AG08395 (cell line): ENCODE results near the gene MACROD2.
A peak's percentile ranks its signal among the peaks of the same experiment; 100 is the strongest.
"Not testable (repeated sequence)": the region's sequence is repeated elsewhere in the genome, so short reads cannot be mapped to it uniquely, and the experiment has no call there.

Experiments
- DNase-seq: peaks from one replicate; pipeline ENCODE4 v3.0.0; 2012; ENCODE audit warnings: mixed read lengths, low spot score

MACROD2 gene

GRCh38 chr20:15523400-15523799 lies 1528.1 kb downstream of the MACROD2 start:
- no peak for DNase-seq

- peak; percentile 3 for DNase-seq
Observed at GRCh38 chr20:15528391-15529111, 1533.2 kb downstream of the MACROD2 start.

- no peak for DNase-seq
Observed at GRCh38 chr20:15535863-15536262, 1540.5 kb downstream of the MACROD2 start.

- not testable (repeated sequence) for DNase-seq
Observed at GRCh38 chr20:15537200-15537599, 1541.9 kb downstream of the MACROD2 start.

GRCh38 chr20:15542655-15543054 lies 1547.3 kb downstream of the MACROD2 start:
- no peak for DNase-seq

- DNase-seq = no peak
Observed at GRCh38 chr20:15544742-15545141, 1549.4 kb downstream of the MACROD2 start.

GRCh38 chr20:15546525-15547023 lies 1551.3 kb downstream of the MACROD2 start:
- no peak for DNase-seq

GRCh38 chr20:15547119-15547518 lies 1551.8 kb downstream of the MACROD2 start:
- no peak for DNase-seq

- DNase-seq = no peak
Observed at GRCh38 chr20:15550116-15550870, 1555.0 kb downstream of the MACROD2 start.

GRCh38 chr20:15555913-15556312 lies 1560.6 kb downstream of the MACROD2 start:
- peak; percentile 20 for DNase-seq

GRCh38 chr20:15556869-15557268 lies 1561.6 kb downstream of the MACROD2 start:
- DNase-seq = no peak

- no peak for DNase-seq
Observed at GRCh38 chr20:15561070-15561569, 1565.8 kb downstream of the MACROD2 start.

GRCh38 chr20:15561707-15562404 lies 1566.5 kb downstream of the MACROD2 start:
- no peak for DNase-seq

- no peak for DNase-seq
Observed at GRCh38 chr20:15563836-15564235, 1568.5 kb downstream of the MACROD2 start.

- no peak for DNase-seq
Observed at GRCh38 chr20:15564981-15565380, 1569.7 kb downstream of the MACROD2 start.

GRCh38 chr20:15565786-15566185 lies 1570.5 kb downstream of the MACROD2 start:
- no peak for DNase-seq

GRCh38 chr20:15567219-15567618 lies 1571.9 kb downstream of the MACROD2 start:
- DNase-seq = no peak

- no peak for DNase-seq
Observed at GRCh38 chr20:15570156-15570555, 1574.8 kb downstream of the MACROD2 start.

- DNase-seq = no peak
Observed at GRCh38 chr20:15571056-15571455, 1575.7 kb downstream of the MACROD2 start.

GRCh38 chr20:15575255-15575654 lies 1579.9 kb downstream of the MACROD2 start:
- no peak for DNase-seq

GRCh38 chr20:15576411-15576810 lies 1581.1 kb downstream of the MACROD2 start:
- no peak for DNase-seq

- DNase-seq = no peak
Observed at GRCh38 chr20:15578113-15578512, 1582.8 kb downstream of the MACROD2 start.
